Loucy (cell line): ENCODE data around the gene UBN1.

Source experiments
- H2AFZ ChIP-seq: fragments of 200-600 bp; sonication (generic); 2 replicates; pipeline ENCODE4 v1.6.0; 2016; ENCODE audit warnings: antibody characterized with exemption, mild to moderate bottlenecking, low read length, moderate library complexity
- H3F3A ChIP-seq: fragments of 200-600 bp; 2 replicates; pipeline ENCODE4 v1.6.0; 2016; ENCODE audit warnings: antibody characterized with exemption, low read depth, mild to moderate bottlenecking
- H3K27me3 ChIP-seq: fragments of 200-600 bp; sonication (generic); 2 replicates; pipeline ENCODE4 v1.6.1; 2014; ENCODE audit warnings: low read length, mild to moderate bottlenecking; ENCODE audit not compliant: insufficient read depth, poor library complexity, severe bottlenecking
- H3K36me3 ChIP-seq: fragments of 200-600 bp; sonication (generic); 2 replicates; pipeline ENCODE4 v1.6.1; 2016; ENCODE audit warnings: low read length; ENCODE audit not compliant: insufficient read depth
- H3K4me1 ChIP-seq: fragments of 200-600 bp; sonication (generic); 2 replicates; pipeline ENCODE4 v1.5.1; 2014; ENCODE audit warnings: low read length, mild to moderate bottlenecking; ENCODE audit not compliant: insufficient read depth, poor library complexity, severe bottlenecking
- H3K4me2 ChIP-seq: fragments of 200-600 bp; sonication (generic); 2 replicates; pipeline ENCODE4 v1.6.0; 2014; ENCODE audit warnings: antibody characterized with exemption, low read length, low read depth, mild to moderate bottlenecking; ENCODE audit not compliant: poor library complexity, severe bottlenecking
- H3K4me3 ChIP-seq: fragments of 200-600 bp; sonication (generic); 2 replicates; pipeline ENCODE4 v1.5.1; 2014; ENCODE audit warnings: low read length, mild to moderate bottlenecking, mixed read lengths; ENCODE audit not compliant: poor library complexity, severe bottlenecking
- H3K79me2 ChIP-seq: fragments of 200-600 bp; sonication (generic); 2 replicates; pipeline ENCODE4 v1.6.1; 2014; ENCODE audit warnings: low read length; ENCODE audit not compliant: insufficient read depth
- H3K9ac ChIP-seq: fragments of 200-600 bp; sonication (generic); 2 replicates; pipeline ENCODE4 v1.6.0; 2014; ENCODE audit warnings: mild to moderate bottlenecking, low read depth, low read length, moderate library complexity; ENCODE audit not compliant: poor library complexity, severe bottlenecking
- H3K9me2 ChIP-seq: fragments of 200-600 bp; sonication (generic); replicated peaks from 2 replicates; pipeline ENCODE4 v1.6.1; 2016; ENCODE audit warnings: low read depth, low read length, mixed read lengths
- H3K9me3 ChIP-seq: fragments of 200-600 bp; sonication (generic); 2 replicates; pipeline ENCODE4 v1.6.1; 2014; ENCODE audit warnings: mild to moderate bottlenecking, antibody characterized with exemption, low read length, low read depth; ENCODE audit not compliant: insufficient read depth
- H4K20me1 ChIP-seq: fragments of 200-600 bp; sonication (generic); 2 replicates; pipeline ENCODE4 v1.6.0; 2014; ENCODE audit warnings: antibody characterized with exemption, low read length, mild to moderate bottlenecking; ENCODE audit not compliant: insufficient read depth, poor library complexity, severe bottlenecking
- CTCF ChIP-seq: fragments of 200-600 bp; sonication (generic); conservative IDR thresholded peaks from 2 replicates; pipeline ENCODE4 v1.5.1; 2014; ENCODE audit warnings: mild to moderate bottlenecking, antibody characterized with exemption, low read length
- EZH2phosphoT487 ChIP-seq: fragments of 200-600 bp; IDR thresholded peaks from 2 replicates; pipeline ENCODE4 v1.6.1; 2018; ENCODE audit warnings: antibody characterized with exemption, mild to moderate bottlenecking, moderate library complexity, borderline replicate concordance

Gene UBN1

GRCh38 chr16:4913130-4913773 is 66.0 kb downstream of the UBN1 start:
- Histone ChIP-seq H3K36me3 (no peaks in the 10 kb centered on the region), H3K4me3 (no peak overlapping the region), H3K4me2 (no peak overlapping the region), H3K9me2 (no peaks in the 10 kb centered on the region), H3K9ac (no peak overlapping the region), H3F3A (no peaks in the 10 kb centered on the region), H3K27me3 (no peaks in the 10 kb centered on the region), H3K79me2 (no peaks in the 10 kb centered on the region), H3K9me3 (no peaks in the 10 kb centered on the region), H2AFZ (no peak overlapping the region), H3K4me1 (no peaks in the 10 kb centered on the region), H4K20me1 (no peaks in the 10 kb centered on the region)
- no peak for TF ChIP-seq CTCF

GRCh38 chr16:4913774-4914525 is 66.7 kb downstream of the UBN1 start:
- H2AFZ ChIP-seq = no peak overlapping the region
- TF ChIP-seq CTCF = no peak
- no peak for TF ChIP-seq EZH2phosphoT487
- H3K4me1 ChIP-seq = no peaks in the 10 kb centered on the region
- H3K4me2 ChIP-seq = no peak overlapping the region
- H3K27me3 ChIP-seq = no peaks in the 10 kb centered on the region
- H3K36me3 ChIP-seq = no peaks in the 10 kb centered on the region
- no peaks in the 10 kb centered on the region for H3F3A ChIP-seq
- H3K9me2 ChIP-seq = no peaks in the 10 kb centered on the region
- no peaks in the 10 kb centered on the region for H3K9me3 ChIP-seq
- H3K4me3 ChIP-seq = no peak overlapping the region
- no peak overlapping the region for H3K9ac ChIP-seq
- H4K20me1 ChIP-seq = no peaks in the 10 kb centered on the region
- no peaks in the 10 kb centered on the region for H3K79me2 ChIP-seq

- Histone ChIP-seq H3K36me3 (no peaks in the 10 kb centered on the region), H3K9me3 (no peaks in the 10 kb centered on the region), H3F3A (no peaks in the 10 kb centered on the region), H2AFZ (no peak overlapping the region), H3K9me2 (no peaks in the 10 kb centered on the region), H4K20me1 (no peaks in the 10 kb centered on the region), H3K27me3 (no peaks in the 10 kb centered on the region), H3K4me2 (no peak overlapping the region), H3K9ac (no peak overlapping the region), H3K4me3 (no peak overlapping the region), H3K4me1 (no peaks in the 10 kb centered on the region), H3K79me2 (no peaks in the 10 kb centered on the region)
- TF ChIP-seq EZH2phosphoT487 (no peak), CTCF (no peak)
These were observed 67.4 kb downstream of the UBN1 start for GRCh38 chr16:4914528-4915225.
